ENCODE results near the gene AKR1B15. TPM values are rescaled to one million over a fixed set of nuclear protein-coding genes. Genes with fewer than 3 reads are reported as not detected.

AKR1B15 gene
- total RNA-seq, 1 donor: not detected

GRCh38 chr7:134530460-134530859 lies 18.4 kb upstream of the AKR1B15 start:
- H3K4me3 ChIP-seq (ENCODE audit: low read depth, low read length): no peak overlapping the region
- DNase-seq (ENCODE audit: low read depth): no peak
- no peak for TF ChIP-seq CTCF (IDR thresholded peaks at IDR 0.05; ENCODE audit: insufficient read depth, low read depth, low read length)

- no peak overlapping the region for H3K4me3 ChIP-seq (ENCODE audit: low read depth, low read length)
- no peak for DNase-seq (ENCODE audit: low read depth)
- TF ChIP-seq CTCF (IDR thresholded peaks at IDR 0.05; ENCODE audit: insufficient read depth, low read depth, low read length): no peak
Measured at GRCh38 chr7:134532180-134532953, 16.5 kb upstream of the AKR1B15 start.

- TF ChIP-seq CTCF (IDR thresholded peaks at IDR 0.05; ENCODE audit: insufficient read depth, low read depth, low read length): no peak
- no peak for DNase-seq (ENCODE audit: low read depth)
Measured at GRCh38 chr7:134532954-134533218, 16.0 kb upstream of the AKR1B15 start.

GRCh38 chr7:134533288-134533771 lies 15.6 kb upstream of the AKR1B15 start:
- peak; percentile 53 for DNase-seq (ENCODE audit: low read depth)
- no peak overlapping the region for H3K4me3 ChIP-seq (ENCODE audit: low read depth, low read length)
- no peak for TF ChIP-seq CTCF (IDR thresholded peaks at IDR 0.05; ENCODE audit: insufficient read depth, low read depth, low read length)

More at GRCh38 chr7:134532954-134533218, 16.0 kb upstream of the AKR1B15 start:
- no peak overlapping the region for H3K4me3 ChIP-seq (ENCODE audit: low read depth, low read length)

GRCh38 chr7:134534633-134535032 lies 14.3 kb upstream of the AKR1B15 start:
- DNase-seq (ENCODE audit: low read depth): no peak
- TF ChIP-seq CTCF (IDR thresholded peaks at IDR 0.05; ENCODE audit: insufficient read depth, low read depth, low read length): no peak
- no peak overlapping the region for H3K4me3 ChIP-seq (ENCODE audit: low read depth, low read length)

GRCh38 chr7:134535272-134535918 lies 13.5 kb upstream of the AKR1B15 start:
- no peak overlapping the region for H3K4me3 ChIP-seq (ENCODE audit: low read depth, low read length)
- TF ChIP-seq CTCF (IDR thresholded peaks at IDR 0.05; ENCODE audit: insufficient read depth, low read depth, low read length): no peak
- no peak for DNase-seq (ENCODE audit: low read depth)
